HG02763 (cell line): Measurements from ENCODE around the gene CHODL.

Experiments used
- ATAC-seq: cut with Tn5 transposase; IDR thresholded peaks from one replicate; pipeline ENCODE4 v1.9.1; 2021; ENCODE audit warnings: mild to moderate bottlenecking, moderate library complexity; ENCODE audit not compliant: unreplicated experiment

The CHODL gene

DNA sequence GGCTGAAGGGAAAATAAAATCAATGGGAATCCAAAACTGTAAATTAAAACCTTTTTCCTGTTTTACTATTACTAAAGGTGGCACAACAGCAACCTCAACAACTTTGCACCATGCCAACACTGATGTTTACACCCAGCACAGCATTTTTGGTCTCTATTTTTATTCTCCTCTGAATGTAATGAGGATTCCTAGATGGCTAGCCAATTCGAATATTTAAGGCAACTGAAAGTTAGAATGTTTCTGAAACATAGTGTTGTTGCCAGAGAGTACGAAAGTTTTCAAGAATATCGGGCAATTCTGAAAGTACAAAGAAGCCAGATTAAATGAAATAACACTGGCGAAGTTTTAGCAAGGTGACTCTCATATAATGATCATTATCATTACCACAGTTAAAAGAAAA, 40.7 kb downstream of the CHODL start:
- ATAC-seq = no peak

DNA sequence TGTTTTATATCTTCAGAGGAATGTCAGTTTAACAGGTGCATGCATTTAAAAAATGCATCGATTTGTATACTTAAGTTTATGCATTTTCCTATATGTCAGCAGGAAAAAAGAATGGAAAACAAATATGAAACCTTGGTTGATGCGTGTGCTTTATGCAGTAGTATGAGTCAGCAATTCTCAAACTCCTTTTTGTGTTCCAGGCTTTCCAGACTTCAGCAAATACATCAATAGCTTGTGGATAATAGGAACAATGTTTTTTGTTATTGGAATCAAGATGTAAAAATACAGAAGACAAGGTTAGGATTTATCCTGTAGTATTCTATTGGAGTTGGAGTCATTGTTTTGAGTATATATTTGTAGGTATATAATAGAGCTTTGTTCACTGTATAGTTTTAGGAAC, 45.2 kb downstream of the CHODL start:
- no peak for ATAC-seq

DNA sequence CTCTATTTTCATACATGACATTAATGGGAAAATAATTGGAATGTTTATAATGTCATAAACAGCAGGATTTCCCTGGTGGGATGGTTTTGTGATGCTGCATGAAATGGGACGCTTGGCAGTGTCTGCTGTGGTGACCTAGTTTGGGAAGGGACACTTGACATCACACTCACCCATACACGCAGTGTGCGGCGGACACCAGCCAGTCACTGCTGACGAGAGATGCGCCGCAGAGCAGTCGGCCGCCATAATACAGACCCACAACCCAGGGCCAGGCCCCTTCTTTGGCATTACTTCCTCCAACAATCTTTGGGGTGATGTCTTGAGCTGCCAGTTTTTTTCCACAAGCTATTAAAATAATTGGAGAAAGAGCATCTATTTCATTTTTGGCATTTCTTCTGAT, 49.5 kb downstream of the CHODL start:
- no peak for ATAC-seq

DNA sequence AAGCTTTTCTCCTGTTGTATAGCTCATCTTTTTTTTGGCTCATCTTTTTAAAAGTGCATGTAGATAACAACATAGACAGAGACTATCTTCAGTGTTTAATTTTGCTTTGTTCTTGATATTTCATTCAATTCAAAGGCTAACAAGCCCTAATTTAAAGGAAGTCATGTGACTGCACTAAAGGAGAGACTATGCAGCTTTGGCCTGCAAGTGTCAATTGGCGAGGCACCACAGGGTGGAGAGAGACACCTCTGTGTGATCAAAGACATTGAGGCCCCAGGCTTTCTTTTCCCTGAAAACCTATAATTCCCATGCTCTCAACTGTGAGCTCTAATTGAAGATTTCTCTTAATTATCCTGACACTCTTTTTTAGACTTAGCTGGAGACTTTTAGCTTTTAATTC, 53.6 kb downstream of the CHODL start:
- no peak for ATAC-seq
